HEK293T (cell line): ENCODE data around the gene WSB2.

ENCODE experiments used
- BHLHE40 ChIP-seq: fragments of 450-650 bp; IDR thresholded peaks from 2 replicates; pipeline ENCODE4 v1.6.1; 2016; ENCODE audit warnings: mild to moderate bottlenecking, moderate library complexity, borderline replicate concordance
- ELF4 ChIP-seq: fragments of 450-650 bp; IDR thresholded peaks from 2 replicates; pipeline ENCODE4 v1.6.1; 2017; ENCODE audit warnings: antibody characterized with exemption
- SP1 ChIP-seq: fragments of 450-650 bp; IDR thresholded peaks from 2 replicates; pipeline ENCODE4 v1.6.1; 2017

DNA sequence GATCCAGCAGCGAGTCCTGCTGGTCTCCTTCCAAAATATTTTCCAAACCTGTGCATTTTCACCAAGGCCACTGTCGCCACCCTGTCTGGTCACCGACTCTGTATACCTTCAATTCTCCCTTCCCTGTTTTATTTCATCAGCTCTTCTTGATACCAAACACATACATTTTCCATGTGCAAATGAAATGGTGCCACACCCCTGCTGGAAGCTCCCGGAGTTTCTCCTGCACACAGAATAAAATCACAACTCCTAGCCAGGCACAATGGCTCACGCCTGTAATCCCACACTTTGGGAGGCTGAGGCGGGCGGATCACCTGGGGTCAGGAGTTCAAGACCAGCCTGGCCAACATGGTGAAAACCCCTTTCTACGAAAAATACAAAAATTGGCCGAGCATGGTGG lies 28.8 kb upstream of the WSB2 start:
- no peak for TF ChIP-seq BHLHE40
- TF ChIP-seq ELF4: no peak
- TF ChIP-seq SP1: no peak
